GM18861 (cell line): Measurements from ENCODE around the gene KRTAP10-4.
"Not testable (repeated sequence)": the region's sequence is repeated elsewhere in the genome, so short reads cannot be mapped to it uniquely, and the experiment has no call there.

Source experiments
- ATAC-seq: cut with Tn5 transposase; IDR thresholded peaks from one replicate; pipeline ENCODE4 v1.9.1; 2021; ENCODE audit not compliant: unreplicated experiment

The KRTAP10-4 gene

DNA sequence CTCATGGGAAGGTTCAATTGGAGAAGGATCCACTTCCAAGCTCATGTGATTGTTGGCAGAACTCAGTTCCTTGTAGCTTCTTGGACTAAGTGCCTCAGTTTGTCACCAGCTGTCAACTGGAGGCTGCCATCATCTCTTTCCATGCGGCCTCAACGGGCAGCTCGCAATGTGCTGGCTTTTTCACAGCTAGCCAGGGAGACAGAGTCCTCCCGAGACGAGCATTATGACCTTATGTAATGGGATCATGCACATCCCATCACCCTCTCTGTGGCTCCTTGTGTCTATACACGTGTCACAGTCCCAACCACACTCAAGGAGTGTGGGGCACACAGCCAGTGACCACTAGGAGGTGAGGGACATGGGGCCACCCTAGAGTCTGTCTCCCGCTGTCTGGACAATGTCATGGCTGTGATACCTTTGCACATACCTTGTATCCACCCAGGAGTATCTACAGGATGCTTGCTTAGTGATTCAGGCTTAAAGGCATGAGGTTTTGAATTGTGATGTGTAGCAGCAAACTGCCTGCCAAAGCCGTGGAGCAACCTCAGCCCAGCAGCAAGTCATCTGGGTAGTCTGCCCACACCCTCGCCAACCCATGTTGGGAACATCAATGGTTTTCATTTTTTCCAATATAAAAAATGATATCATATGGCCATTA, 22.7 kb downstream of the KRTAP10-4 start:
- ATAC-seq = no peak

DNA sequence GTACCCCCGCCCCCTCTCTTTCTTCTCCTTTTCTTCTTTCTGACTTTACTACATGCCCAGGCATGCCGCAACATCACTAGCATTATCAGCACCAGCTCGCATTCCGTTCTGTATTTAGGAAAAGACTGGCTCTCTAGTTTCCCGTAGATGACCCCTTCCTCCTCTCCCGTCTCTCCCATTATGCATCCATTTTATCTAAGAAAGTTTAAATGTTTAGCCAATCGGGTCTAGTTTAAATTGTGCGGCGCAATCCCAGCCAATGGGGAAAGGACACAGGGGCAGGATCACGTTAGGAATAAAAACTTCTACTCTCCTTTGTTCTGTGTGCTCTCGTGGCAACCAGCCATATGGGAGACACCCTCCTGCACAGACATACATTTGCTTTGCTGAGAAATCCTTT, 24.5 kb downstream of the KRTAP10-4 start:
- ATAC-seq = no peak

DNA sequence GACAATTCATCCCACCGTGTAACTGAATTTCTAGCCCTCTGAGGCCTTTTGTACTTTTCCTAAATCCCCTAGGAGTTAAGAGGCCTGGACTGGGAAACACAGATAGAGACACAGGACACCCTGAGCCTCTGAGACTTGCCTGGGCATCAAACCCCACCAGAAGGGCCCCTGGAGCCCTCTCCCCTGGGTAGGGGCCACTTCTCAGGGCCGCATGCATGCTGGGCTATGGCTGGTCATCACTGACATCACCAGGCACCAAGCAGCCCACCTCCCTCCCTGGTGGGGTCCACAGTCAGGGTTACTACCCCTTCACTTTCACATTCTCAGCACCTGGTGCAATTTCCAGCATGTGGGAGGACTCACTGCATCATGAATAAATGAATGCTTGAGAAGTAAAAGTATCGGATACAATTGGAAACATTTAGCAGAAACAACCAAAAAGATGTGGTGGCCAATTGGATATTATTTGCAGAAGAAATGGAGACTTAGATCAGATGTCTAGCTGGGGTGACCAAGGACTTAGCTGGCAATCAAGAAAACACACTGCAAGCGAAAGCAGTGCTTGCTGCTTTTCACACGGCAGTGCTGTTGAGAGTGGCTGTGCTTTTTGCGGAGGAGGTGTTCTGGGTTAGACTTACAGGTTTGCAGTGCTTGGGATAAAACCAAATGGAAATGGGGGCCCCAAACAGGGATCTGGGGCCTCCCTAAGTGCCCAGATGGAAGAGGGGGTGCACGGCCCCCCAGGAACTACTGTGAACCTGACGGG, 25.9 kb downstream of the KRTAP10-4 start:
- ATAC-seq = no peak

DNA sequence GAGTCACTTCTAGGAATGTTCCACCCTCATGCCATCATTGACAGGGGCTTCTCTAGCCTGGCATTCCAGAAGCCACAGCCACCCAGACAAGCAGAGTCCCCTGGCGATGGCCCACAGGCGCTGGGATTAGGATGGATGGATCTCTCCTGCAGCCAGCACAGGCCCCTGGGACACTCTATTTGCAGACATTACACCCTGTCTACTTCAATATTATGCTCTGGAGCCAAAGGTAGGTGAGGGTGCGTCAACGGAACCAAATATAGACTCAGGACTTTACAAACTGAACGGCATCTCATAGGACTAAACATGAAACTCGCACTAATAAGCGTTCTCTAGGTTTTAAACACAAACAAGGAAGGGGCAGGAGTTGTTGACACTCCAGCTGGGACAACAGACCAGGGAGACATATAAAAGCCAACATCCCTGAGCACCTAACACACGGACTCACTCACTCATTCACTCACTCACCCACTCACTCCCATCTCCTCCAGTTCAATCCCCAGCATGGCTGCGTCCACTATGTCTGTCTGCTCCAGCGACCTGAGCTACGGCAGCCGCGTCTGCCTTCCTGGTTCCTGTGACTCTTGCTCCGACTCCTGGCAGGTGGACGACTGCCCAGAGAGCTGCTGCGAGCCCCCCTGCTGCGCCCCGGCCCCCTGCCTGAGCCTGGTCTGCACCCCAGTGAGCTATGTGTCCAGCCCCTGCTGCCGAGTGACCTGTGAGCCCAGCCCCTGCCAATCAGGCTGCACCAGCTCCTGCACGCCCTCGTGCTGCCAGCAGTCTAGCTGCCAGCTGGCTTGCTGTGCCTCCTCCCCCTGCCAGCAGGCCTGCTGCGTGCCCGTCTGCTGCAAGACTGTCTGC, 26.8 kb downstream of the KRTAP10-4 start, which contains the start of gene KRTAP10-7:
TSS of gene KRTAP10-7 (plus strand) at position 480 of the 861 bp plus-strand sequence. CDS start at position 505, 25 bp downstream.
- not testable (repeated sequence) for ATAC-seq

DNA sequence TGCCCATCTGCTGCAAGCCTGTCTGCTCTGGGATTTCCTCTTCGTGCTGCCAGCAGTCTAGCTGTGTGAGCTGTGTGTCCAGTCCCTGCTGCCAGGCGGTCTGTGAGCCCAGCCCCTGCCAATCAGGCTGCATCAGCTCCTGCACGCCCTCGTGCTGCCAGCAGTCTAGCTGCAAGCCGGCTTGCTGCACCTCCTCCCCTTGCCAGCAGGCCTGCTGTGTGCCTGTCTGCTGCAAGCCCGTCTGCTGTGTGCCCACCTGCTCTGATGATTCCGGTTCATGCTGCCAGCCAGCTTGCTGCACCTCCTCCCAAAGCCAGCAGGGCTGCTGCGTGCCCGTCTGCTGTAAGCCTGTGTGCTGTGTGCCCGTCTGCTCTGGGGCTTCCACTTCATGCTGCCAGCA, 27.6 kb downstream of the KRTAP10-4 start:
- not testable (repeated sequence) for ATAC-seq

DNA sequence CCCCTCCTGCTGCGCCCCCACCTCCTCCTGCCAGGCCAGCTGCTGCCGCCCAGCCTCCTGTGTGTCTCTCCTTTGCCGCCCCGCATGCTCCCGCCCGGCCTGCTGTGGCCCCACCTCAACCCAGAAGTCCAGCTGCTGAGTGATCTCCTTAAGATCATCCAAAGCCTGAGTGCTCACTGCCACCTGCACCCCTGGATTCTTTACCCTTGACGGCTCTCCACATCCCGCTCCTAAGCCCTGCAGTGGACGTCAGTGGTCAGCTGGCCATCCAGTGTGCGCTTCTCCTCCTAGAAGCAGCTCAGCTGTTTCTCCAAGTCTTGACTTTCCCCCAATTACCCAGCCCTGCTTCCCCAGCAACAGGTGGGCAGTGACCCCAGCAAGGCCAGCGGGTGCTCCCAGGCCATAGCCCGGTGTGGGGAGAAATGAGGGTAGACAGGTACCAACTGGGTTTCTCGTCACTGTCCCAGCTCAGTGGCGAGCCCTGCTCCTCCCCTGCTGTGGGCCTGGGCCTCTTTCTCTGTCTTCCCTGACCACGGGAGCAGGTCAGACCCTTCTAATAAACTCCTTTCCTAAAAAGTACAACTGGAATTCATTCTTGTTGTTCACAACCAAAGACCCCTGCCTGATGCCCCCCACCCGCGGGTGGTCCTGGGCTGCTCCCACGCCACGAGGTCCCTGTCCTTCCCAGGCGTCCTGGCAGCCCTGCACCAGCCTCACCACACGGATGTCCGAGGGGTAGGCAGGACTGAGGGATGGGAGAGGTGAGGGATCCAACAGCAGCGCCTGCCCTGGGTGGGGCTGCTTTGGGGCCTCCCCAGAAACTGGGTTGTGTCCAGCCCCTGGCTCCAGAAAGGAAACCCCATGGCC, 28.3 kb downstream of the KRTAP10-4 start:
- no peak for ATAC-seq

DNA sequence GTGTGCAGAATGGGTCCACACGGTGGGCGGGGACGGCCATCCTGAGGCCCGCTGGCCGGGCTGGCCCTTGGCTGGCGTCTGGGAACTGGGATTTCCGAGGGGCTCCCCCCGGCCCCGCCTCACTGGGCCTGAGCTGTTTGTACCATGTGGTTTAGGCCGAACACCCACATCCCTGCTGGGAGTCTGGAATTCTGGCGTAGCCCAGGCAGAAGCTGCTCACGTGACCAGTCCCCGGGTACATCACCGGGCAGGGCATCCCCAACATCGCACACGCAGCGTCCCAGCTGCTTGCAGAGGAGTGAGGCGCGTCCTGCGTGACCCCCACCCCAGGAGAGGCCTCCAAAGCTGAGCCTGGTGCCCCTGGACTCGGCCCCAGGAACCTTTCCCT, 28.9 kb downstream of the KRTAP10-4 start:
- ATAC-seq = no peak

DNA sequence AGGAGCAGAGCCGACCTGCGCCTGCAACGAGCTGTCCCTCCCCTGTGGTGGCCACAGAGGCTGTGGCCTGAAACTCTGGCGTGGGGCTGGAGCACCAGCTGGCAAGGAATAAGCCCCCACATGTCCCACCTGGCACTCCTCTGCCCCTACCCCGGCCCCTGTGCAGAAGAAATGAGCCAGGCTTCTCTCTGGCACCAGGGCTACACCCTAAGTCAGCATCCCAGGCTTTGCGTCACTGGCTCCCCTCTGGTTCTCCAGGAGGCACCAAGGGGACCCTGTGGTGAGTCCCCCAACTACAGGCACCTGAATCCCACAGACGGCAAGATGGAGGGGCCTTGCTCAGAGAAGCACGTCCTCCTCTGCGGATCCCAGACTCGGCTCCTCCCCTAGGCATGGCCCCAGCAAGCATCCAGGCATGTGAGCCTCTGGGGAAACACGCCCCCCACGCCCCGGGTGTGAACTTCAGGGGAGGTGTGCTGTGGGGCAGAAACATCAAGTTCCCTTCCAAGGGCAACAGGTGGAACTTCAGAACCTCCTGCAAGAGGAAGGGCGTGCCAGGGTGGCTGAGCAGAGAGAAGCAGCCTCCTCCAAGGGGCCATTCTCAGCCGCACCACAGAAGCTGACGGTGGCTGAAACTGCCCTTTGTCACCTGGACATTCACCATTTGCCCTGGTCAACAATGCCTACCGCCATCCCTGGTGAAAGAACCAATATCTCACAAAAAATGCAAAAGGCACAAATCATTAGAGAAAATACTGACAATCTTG, 29.8 kb downstream of the KRTAP10-4 start:
- ATAC-seq = no peak

DNA sequence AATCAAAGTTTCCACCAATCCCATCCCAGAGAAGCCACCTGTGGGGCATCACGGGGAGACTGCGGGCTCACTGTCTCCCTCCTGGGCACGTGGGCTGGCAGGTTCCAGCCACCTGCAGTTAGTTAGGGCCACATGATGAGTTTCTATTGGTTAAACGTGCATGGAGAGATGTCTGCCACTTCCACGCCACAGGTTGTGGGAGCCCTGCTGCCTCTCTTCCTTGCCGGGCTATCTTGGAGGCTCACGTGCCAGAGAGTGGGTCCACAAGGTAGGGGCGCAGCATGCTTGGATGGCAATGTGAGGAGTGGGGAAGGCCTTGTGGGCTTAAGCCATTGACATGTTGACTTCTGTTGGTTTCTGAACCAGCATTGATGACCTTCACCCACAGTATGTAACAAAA, 30.4 kb downstream of the KRTAP10-4 start:
- ATAC-seq = no peak

DNA sequence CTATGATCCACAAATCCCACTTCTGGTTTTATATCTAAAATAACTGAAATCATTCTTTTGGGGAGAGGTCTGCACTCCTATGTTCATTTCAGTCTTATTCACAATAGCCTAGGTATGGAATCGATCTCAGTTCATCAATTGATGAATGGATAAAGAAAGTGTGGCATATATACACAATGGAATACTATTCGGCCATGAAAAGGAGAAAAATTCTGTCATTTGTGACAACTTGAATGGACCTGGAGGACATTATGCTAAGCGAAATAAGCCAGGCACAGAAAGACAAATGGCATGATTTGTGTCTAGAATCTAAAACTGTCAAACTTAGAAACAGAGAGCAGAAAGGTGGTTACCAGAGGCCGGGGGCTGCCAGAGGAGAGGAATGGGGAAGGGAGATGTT, 33.0 kb downstream of the KRTAP10-4 start:
- no peak for ATAC-seq

DNA sequence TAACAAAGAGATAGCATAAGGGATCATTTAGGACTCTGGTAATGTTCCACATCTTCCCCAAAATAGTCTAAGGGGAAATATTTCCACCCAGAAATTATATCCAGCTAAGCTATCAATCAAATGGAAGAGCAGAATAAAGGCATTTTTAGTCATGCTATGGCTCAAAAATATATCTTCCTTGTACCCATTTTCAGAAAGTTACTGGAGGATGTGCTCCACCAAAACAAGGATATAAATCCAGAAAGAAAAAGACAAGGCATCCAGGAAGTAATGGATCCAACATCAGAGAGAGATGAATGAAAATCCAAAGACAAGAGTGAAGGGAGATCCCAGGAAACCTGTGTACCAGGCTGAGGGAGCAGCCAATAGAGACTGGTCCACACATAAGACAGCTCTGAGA, 35.7 kb downstream of the KRTAP10-4 start:
- ATAC-seq = no peak

DNA sequence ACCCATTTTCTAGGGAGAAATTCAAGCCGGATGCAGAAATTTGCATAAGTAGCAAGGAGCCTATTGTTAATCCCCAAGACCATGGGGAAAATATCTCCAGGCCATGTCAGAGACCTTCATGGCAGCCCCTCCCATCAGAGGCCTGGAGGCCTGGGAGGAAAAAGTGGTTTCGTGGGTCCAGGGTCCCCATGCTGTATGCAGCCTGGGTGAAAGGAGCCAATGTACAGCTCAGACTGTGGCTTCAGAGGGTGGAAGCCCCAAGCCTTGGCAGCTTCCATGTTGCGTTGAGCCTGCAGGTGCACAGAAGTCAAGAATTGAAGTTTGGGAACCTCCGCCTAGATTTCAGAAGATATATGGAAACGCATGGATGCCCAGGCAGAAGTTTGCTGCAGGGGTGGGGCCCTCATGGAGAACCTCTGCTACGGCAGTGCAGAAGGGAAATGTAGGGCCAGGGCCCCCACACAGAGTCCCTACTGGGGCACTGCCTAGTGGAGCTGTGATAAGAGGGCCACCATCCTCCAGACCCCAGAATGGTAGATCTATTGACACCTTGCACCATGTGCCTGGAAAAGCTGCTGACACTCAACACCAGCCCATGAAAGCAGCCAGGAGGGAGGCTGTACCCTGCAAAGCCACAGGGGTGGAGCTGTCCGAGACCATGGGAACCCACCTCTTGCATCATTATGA, 36.8 kb downstream of the KRTAP10-4 start:
- not testable (repeated sequence) for ATAC-seq

DNA sequence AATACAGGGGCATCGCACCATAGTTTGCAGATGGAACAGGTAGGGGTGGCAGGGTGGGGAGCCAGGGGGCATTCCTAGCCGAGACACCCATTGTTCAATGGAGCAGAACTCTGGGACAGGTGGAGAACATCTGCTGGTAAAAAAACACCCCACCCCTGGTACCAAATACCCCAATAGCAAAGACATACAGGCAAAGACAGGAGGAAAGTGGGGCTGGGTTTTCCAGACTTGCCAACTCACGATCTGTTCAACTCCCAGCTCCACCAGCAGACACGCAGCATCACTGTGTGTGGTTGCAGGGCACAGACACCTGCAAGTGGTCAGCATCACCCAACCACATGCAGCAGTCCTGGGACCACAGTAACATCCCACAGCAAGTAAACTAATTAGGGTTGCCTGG, 38.0 kb downstream of the KRTAP10-4 start:
- no peak for ATAC-seq

DNA sequence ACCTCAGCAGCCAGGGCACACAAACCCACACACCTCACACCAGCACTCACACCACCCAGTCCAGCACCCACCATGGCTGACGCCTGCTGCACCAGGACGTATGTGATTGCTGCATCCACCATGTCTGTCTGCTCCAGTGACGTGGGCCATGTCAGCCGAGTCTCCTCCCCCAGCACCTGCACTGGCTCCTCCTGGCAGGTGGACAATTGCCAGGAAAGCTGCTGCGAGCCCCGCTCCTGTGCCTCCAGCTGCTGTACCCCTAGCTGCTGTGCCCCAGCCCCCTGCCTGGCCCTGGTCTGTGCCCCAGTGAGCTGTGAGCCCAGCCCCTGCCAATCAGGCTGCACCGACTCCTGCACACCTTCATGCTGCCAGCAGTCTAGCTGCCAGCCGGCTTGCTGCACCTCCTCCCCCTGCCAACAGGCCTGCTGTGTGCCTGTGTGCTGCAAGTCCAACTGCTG, 38.5 kb downstream of the KRTAP10-4 start, which contains the start of gene KRTAP10-8:
TSS of gene KRTAP10-8 (plus strand) at position 51 of the 458 bp plus-strand sequence. CDS start at position 73, 22 bp downstream.
- no peak for ATAC-seq

DNA sequence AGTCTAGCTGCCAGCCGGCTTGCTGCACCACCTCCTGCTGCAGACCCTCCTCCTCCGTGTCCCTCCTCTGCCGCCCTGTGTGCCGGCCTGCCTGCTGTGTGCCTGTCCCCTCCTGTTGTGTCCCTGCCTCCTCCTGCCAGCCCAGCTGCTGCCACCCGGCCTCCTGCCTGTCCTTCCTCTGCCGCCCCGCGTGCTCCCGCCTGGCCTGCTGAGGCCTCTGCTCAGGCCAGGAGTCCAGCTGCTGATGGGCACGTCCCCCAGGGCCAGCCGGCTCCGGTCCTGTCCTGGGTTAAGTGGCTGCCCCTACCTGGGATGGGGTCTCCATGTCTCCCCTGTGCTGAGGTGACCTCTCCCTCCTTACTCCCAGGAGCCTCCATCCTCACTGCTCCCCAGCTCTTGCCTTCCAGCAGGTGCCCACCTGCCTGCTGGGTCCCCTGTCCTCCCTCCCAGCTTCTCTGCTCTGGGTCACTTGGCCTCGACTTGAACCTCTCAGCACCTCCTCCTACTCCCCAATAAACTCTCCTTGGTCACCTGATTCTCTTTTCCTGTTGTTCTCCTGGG, 39.2 kb downstream of the KRTAP10-4 start:
- no peak for ATAC-seq

DNA sequence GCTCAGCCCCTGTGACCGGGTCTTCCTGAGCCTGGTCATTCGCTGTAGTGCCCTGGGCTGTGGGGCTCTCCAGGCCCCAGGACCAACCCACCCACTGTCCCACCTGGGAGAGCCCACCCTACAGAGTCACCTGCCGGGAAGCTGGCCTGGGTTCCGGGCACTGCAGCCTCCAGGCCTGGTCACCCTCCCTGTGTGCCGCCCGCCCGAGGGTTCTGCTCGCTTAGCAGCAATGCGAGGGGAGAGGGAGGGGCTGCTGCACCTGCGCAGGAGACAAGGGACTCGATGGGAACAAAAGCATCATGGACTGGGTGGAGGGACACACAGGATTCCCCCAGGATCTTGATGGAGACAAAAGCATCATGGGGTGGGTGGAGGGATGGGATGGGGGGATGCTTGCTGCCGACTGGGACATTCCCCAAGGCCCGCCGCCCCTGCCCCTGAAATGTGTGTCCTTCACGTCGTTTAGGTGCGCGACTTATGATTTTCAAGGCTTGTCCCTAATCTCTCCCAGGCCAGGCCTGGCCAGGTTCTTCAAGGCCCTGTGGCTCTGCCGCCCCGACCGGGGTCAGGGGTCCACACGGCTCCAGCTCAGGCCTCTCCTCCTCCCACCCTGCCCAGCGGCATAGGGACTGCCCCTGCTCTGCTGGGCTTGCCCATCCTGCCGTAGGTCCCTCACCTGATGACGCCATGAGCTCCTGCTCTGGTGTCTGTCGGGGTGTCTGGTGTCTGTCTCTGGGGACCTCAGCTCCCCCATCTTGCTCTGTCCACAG, 40.0 kb downstream of the KRTAP10-4 start:
- no peak for ATAC-seq

DNA sequence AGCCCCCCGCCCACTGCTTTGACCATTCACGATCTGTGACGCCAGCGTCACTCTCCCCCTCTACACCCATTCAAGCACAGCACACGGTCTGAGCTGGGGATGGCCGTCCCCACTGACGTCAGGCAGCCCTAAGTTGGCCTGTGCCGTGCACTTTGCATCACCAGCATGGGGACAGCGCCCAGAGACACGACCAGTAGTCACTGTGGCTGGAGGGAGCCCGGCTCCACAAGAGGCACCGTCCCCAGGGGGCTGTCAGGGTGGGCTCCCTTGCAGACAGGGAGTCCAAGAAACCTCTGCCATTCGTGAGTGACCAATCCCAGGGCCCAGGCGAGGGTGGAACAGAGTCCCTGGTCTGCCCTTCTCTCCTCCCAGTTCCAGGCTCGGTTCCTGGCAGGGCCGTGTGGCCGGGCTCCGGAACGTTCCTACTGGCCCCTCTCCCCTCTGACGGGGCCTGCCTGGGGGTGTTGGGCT, 40.7 kb downstream of the KRTAP10-4 start:
- no peak for ATAC-seq

DNA sequence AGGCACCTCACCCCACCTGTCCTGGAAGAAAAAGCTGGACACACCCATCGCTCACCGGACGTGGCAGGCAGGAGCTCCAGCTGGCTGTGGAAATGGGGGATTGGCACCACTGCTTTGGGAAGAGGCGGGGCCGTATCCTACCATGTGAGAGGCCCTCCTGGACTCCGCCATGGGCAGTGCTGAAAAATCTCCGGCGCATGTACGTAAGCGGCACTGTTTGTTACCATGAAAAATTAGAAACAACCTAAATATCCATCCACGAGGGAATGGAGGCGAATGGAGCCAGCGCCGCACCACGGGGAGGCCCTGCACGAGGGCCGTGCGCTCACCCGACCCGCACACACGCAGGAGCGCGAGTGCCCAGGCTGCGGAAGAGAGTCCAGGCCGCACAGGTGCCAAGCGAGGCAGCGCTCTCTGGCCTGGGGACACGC, 41.4 kb downstream of the KRTAP10-4 start:
- ATAC-seq = no peak
